CD14-positive monocyte (primary cell): ENCODE data around the gene FOXO1. TPM values are rescaled to one million over a fixed set of nuclear protein-coding genes. Genes with fewer than 3 reads are reported as not detected.
A peak's percentile ranks its signal among the peaks of the same experiment; 100 is the strongest.

Source experiments
- DNase-seq, 3 donors: peaks; one replicate each; pipeline ENCODE4 v3.0.0-alpha.2; 2011 to 2022
- H2AFZ ChIP-seq: 2 replicates; pipeline ENCODE4 v1.6.0; 2012; ENCODE audit warnings: mild to moderate bottlenecking, low read depth, low read length, inconsistent platforms; ENCODE audit not compliant: insufficient read depth, poor library complexity, severe bottlenecking
- H3K27ac ChIP-seq, 2 donors: 1 replicate in 1 of 2; 2 replicates in 1 of 2; pipeline ENCODE4 v1.5.1; 2012 to 2013; ENCODE audit warnings: low read length in 2 of 2, control low read depth in 1 of 2, inconsistent platforms in 1 of 2, low read depth in 1 of 2, mild to moderate bottlenecking in 1 of 2
- H3K27me3 ChIP-seq, 2 donors: one replicate each; pipeline versions ENCODE4 v1.6.0 to v1.6.1; 2011 to 2013; ENCODE audit warnings: low read length in 2 of 2; ENCODE audit not compliant: control insufficient read depth in 2 of 2, insufficient read depth in 2 of 2
- H3K36me3 ChIP-seq, 2 donors: replicated peaks in 1 of 2; 1 replicate in 1 of 2; 2 replicates in 1 of 2; pipeline versions ENCODE4 v1.5.1 to v1.6.1; 2012 to 2013; ENCODE audit warnings: low read length in 2 of 2, control low read depth in 1 of 2, inconsistent platforms in 1 of 2, mild to moderate bottlenecking in 1 of 2; ENCODE audit not compliant: insufficient read depth in 2 of 2, control insufficient read depth in 1 of 2
- H3K4me1 ChIP-seq, 2 donors: 1 replicate in 1 of 2; 2 replicates in 1 of 2; pipeline versions ENCODE4 v1.5.1 to v1.6.1; 2012 to 2013; ENCODE audit warnings: low read length in 2 of 2, control low read depth in 1 of 2, inconsistent platforms in 1 of 2, mild to moderate bottlenecking in 1 of 2, moderate library complexity in 1 of 2; ENCODE audit not compliant: insufficient read depth in 2 of 2, control insufficient read depth in 1 of 2
- H3K4me2 ChIP-seq: replicated peaks from 2 replicates; pipeline ENCODE3; 2012; ENCODE audit warnings: low read length, moderate library complexity, mild to moderate bottlenecking; ENCODE audit not compliant: poor library complexity, severe bottlenecking; ENCODE audit errors: extremely low read depth
- H3K4me3 ChIP-seq, 3 experiments: fragments of 200-600 bp in 1 of 3; sonication (generic) in 1 of 3; replicated peaks in 1 of 3; 1 replicate in 2 of 3; 2 replicates in 1 of 3; pipeline ENCODE4 v1.5.1; 2011 to 2013; ENCODE audit warnings: low read length in 3 of 3, mild to moderate bottlenecking in 3 of 3, control low read depth in 2 of 3, low read depth in 2 of 3, inconsistent platforms in 1 of 3, moderate library complexity in 1 of 3
- H3K79me2 ChIP-seq: 2 replicates; pipeline ENCODE4 v1.6.0; 2012; ENCODE audit warnings: mild to moderate bottlenecking, control low read depth, inconsistent platforms, low read length, moderate library complexity; ENCODE audit not compliant: insufficient read depth
- H3K9ac ChIP-seq: 2 replicates; pipeline ENCODE4 v1.6.0; 2017; ENCODE audit warnings: low read length, mild to moderate bottlenecking; ENCODE audit not compliant: insufficient read depth, poor library complexity, severe bottlenecking
- H3K9me3 ChIP-seq, 2 donors: replicated peaks in 1 of 2; 1 replicate in 1 of 2; 2 replicates in 1 of 2; pipeline versions ENCODE4 v1.5.1 to v1.6.1; 2012 to 2013; ENCODE audit warnings: low read length in 2 of 2, control low read depth in 1 of 2; ENCODE audit not compliant: control insufficient read depth in 1 of 2, insufficient read depth in 1 of 2
- H4K20me1 ChIP-seq: 2 replicates; pipeline ENCODE4 v1.6.0; 2012; ENCODE audit warnings: mild to moderate bottlenecking, low read length, control low read depth, moderate library complexity; ENCODE audit not compliant: insufficient read depth
- H3K27ac Mint-ChIP-seq, 7 donors: one replicate each; pipeline ENCODE4 v1.8.0; 2020; ENCODE audit warnings: mild to moderate bottlenecking in 7 of 7, mixed read lengths in 7 of 7, moderate library complexity in 6 of 7, inconsistent platforms in 2 of 7
- H3K27me3 Mint-ChIP-seq, 3 donors: one replicate each; pipeline ENCODE4 v1.8.0; 2021 to 2022; ENCODE audit warnings: low read depth in 3 of 3, mild to moderate bottlenecking in 3 of 3, mixed read lengths in 3 of 3, moderate library complexity in 3 of 3, inconsistent platforms in 1 of 3
- H3K36me3 Mint-ChIP-seq, 2 donors: one replicate each; pipeline ENCODE4 v1.8.0; 2020; ENCODE audit warnings: mixed read lengths in 2 of 2, inconsistent platforms in 1 of 2, mild to moderate bottlenecking in 1 of 2
- H3K4me1 Mint-ChIP-seq: one replicate; pipeline ENCODE4 v1.8.0; 2020; ENCODE audit warnings: mild to moderate bottlenecking, mixed read lengths
- H3K4me3 Mint-ChIP-seq, 2 donors: one replicate each; pipeline ENCODE4 v1.8.0; 2020; ENCODE audit warnings: mild to moderate bottlenecking in 2 of 2, mixed read lengths in 2 of 2, moderate library complexity in 1 of 2
- H3K9me3 Mint-ChIP-seq, 7 donors: one replicate each; pipeline ENCODE4 v1.8.0; 2020 to 2022; ENCODE audit warnings: mixed read lengths in 7 of 7, mild to moderate bottlenecking in 6 of 7, moderate library complexity in 6 of 7, inconsistent platforms in 2 of 7
- CTCF ChIP-seq: fragments of 200-600 bp; IDR thresholded peaks from one replicate; pipeline ENCODE4 v1.8.0; 2022; ENCODE audit warnings: antibody characterized with exemption, mild to moderate bottlenecking
- WGBS: methylation state at CpG from one replicate; pipeline ENCODE4 v1.1.5; 2013; ENCODE audit warnings: missing lambda C conversion rate; ENCODE audit not compliant: insufficient coverage; 5-methylcytosine and 5-hydroxymethylcytosine counted together
- intact Hi-C, 2 donors: fragments of 100-400 bp; cut with micrococcal nuclease; formaldehyde crosslinking; loops; one replicate each; pipeline versions ENCODE4 v1.15.0 to v1.15.1; 2023
- polyA plus RNA-seq, 3 donors: library from polyadenylated mRNA; depleted of rRNA in 1 of 3; unstranded in 2 of 3; stranded (reverse) in 1 of 3; fragments of 300-500 nt in 2 of 3; fragments of >200 nt in 1 of 3; fragmentation: Illumina TruSeq in 2 of 3; gene quantifications; 1 replicate in 2 of 3; 2 replicates in 1 of 3; pipeline ENCODE4 v1.2.3, GENCODE V29; 2012 to 2021

FOXO1 gene
- polyA plus RNA-seq, 3 donors = 3.1 to 11.3 (median 8.0) TPM

- H3K36me3 Mint-ChIP-seq = peaks cover 0 to 2% of the 10 kb centered on the region in 2 donors
- TF ChIP-seq CTCF = no peak
- intact Hi-C loops = no loop called here
- no peak for DNase-seq
- no peak overlapping the region for H3K9ac ChIP-seq
- H3K27me3 ChIP-seq = no peaks in the 10 kb centered on the region
- no peaks in the 10 kb centered on the region for H3K9me3 ChIP-seq
- no peak overlapping the region for H3K4me3 ChIP-seq
- no peaks in the 10 kb centered on the region for H3K36me3 ChIP-seq
- no peak overlapping the region for H3K27ac ChIP-seq
- WGBS = no CpG with 5 or more reads among the region's 2 CpGs
- no peak overlapping the region for H3K4me3 Mint-ChIP-seq
- H3K4me1 ChIP-seq = peaks cover 7 to 13% of the 10 kb centered on the region in 2 donors
- H4K20me1 ChIP-seq = peaks cover 5% of the 10 kb centered on the region
- no peak overlapping the region for H2AFZ ChIP-seq
- peaks cover 8 to 10% (median 9%) of the 10 kb centered on the region in 3 donors for H3K27me3 Mint-ChIP-seq
- peaks cover 13% of the 10 kb centered on the region for H3K4me1 Mint-ChIP-seq
- H3K79me2 ChIP-seq = no peaks in the 10 kb centered on the region
- peaks cover 0 to 2% (median 0%) of the 10 kb centered on the region in 7 donors for H3K9me3 Mint-ChIP-seq
- H3K27ac Mint-ChIP-seq = no peak overlapping the region
- H3K4me2 ChIP-seq = no peak overlapping the region
Observed at GRCh38 chr13:40670307-40670706, 3.9 kb upstream of the FOXO1 start.

- H2AFZ ChIP-seq = no peak overlapping the region
- peak; percentile 74 for TF ChIP-seq CTCF
- H3K9me3 ChIP-seq = no peaks in the 10 kb centered on the region
- 3% methylated on average over 5 of the region's 11 CpGs for whole genome bisulfite sequencing
- Mint-ChIP-seq H3K4me1 (peaks cover 21% of the 10 kb centered on the region), H3K36me3 (peaks cover under 1 to 5% of the 10 kb centered on the region in 2 donors), H3K4me3 (peak overlapping the region; percentile 64 to 97), H3K9me3 (peaks cover 0 to 6% (median 0%) of the 10 kb centered on the region in 7 donors), H3K27ac (peak overlapping the region in 2 of 7 donors; percentile 26 to 73), H3K27me3 (peaks cover 13 to 17% (median 15%) of the 10 kb centered on the region in 3 donors)
- H3K4me3 ChIP-seq = peak overlapping the region in 1 of 3 experiments; percentile 88
- no peaks in the 10 kb centered on the region for H3K36me3 ChIP-seq
- peaks cover 4 to 11% of the 10 kb centered on the region in 2 donors for H3K27me3 ChIP-seq
- peaks cover 16% of the 10 kb centered on the region for H4K20me1 ChIP-seq
- peak overlapping the region; percentile 96 for H3K4me2 ChIP-seq
- peak; percentile 18 to 35 (median 25) for DNase-seq
- no peak overlapping the region for H3K9ac ChIP-seq
- intact Hi-C loops = loop anchor here (5.0 to 10.0 kb wide), 5 partner anchors 41 to 266 kb away; partner anchors contain the start of genes MRPS31 (in 1 of the 2) and SLC25A15 (in 1 of the 2)
- H3K27ac ChIP-seq = no peak overlapping the region
- peaks cover 17 to 24% of the 10 kb centered on the region in 2 donors for H3K4me1 ChIP-seq
- H3K79me2 ChIP-seq = no peaks in the 10 kb centered on the region
Observed at GRCh38 chr13:40668335-40668734, 1.9 kb upstream of the FOXO1 start.
